SJCRH30 (cell line): ENCODE results near the gene TYSND1. TPM values are rescaled to one million over a fixed set of nuclear protein-coding genes. Genes with fewer than 3 reads are reported as not detected.
"Not testable (repeated sequence)": the region's sequence is repeated elsewhere in the genome, so short reads cannot be mapped to it uniquely, and the experiment has no call there.

Experiments
- DNase-seq, 2 experiments: peaks; one replicate each; pipeline ENCODE4 v3.0.0-alpha.2; 2015 to 2020
- H3K27ac ChIP-seq: fragments of 250-450 bp; sonication (Bioruptor Pico); 2 replicates; pipeline ENCODE4 v1.5.1; 2020; ENCODE audit warnings: mild to moderate bottlenecking, moderate library complexity
- H3K27me3 ChIP-seq: fragments of 250-450 bp; sonication (Bioruptor Pico); 2 replicates; pipeline ENCODE4 v1.5.1; 2020; ENCODE audit warnings: mild to moderate bottlenecking, moderate library complexity
- H3K36me3 ChIP-seq: fragments of 250-450 bp; sonication (Bioruptor Pico); 2 replicates; pipeline ENCODE4 v1.5.1; 2020; ENCODE audit warnings: mild to moderate bottlenecking, moderate library complexity
- H3K4me1 ChIP-seq: fragments of 250-450 bp; sonication (Bioruptor Pico); 2 replicates; pipeline ENCODE4 v1.5.1; 2020; ENCODE audit warnings: mild to moderate bottlenecking, moderate library complexity
- H3K4me3 ChIP-seq: fragments of 250-450 bp; sonication (Bioruptor Pico); 2 replicates; pipeline ENCODE4 v1.5.1; 2020; ENCODE audit warnings: mild to moderate bottlenecking, moderate library complexity
- H3K9me3 ChIP-seq: fragments of 250-450 bp; sonication (Bioruptor Pico); replicated peaks from 2 replicates; pipeline ENCODE4 v1.5.1; 2020; ENCODE audit warnings: mild to moderate bottlenecking, moderate library complexity
- total RNA-seq: library from RNA; depleted of rRNA; stranded (reverse); fragments of >200 nt; shearing (Covaris generic); gene quantifications from 2 replicates; pipeline ENCODE4 v1.2.3, GENCODE V29; 2014

TYSND1 gene
- total RNA-seq, 1 experiment from 2014 or later = 5.8 TPM

DNA sequence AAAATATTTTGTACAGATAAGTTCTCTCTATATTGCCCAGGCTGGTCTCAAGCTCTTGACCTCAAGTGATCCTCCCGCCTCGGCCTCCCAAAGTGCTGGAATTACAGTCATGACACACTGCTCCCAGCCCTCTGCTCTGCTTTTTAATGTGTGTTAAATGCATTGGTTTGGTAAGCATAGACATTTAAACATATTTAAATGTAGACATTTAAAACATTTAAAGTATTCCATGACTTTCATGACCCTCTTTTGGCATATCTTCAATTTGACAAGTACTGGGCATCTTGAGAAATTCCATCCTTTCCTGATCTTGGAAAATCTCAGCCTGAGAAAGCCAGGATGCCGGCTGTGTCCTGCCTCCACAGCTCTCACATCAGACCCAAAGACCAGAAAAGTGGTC is 29.0 kb upstream of the TYSND1 start:
- H3K4me1 ChIP-seq = no peaks in the 10 kb centered on the region
- no peak overlapping the region for H3K27ac ChIP-seq
- H3K36me3 ChIP-seq = no peaks in the 10 kb centered on the region
- H3K27me3 ChIP-seq = no peaks in the 10 kb centered on the region
- H3K4me3 ChIP-seq = no peak overlapping the region
- H3K9me3 ChIP-seq = no peaks in the 10 kb centered on the region
- no peak for DNase-seq

DNA sequence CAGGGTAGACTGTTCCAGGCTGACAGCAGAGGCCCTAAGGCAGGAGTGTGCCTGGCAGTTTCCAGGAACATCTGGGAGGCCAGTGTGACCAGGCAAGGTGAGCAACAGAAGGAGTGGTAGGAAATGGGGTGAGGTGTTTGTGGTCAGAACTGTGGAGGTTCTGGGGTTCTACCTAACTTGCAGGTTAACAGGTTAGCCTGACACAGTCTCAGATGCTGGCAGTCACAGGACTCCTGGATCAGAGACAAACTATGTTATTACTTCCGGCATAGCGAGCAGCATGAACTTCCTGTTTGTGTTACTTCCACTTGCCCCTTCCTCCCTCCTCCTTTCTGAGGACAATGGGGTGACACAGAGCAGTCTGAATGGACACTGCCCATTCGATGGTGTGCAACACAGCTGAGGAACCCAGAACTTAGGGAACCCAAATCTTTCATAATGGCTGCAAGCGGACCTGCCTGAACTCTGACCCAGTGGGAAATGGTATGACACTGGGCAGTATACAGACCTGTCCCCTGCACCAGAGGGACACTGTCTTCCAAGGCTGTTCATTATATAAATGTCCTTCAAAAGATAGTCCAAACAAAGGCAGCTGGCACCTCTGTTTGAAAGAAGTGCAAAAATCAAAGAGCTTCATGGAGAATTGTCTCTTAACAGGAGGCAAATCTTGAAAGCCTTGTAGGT is 27.7 kb upstream of the TYSND1 start:
- H3K4me3 ChIP-seq = no peak overlapping the region
- DNase-seq = no peak

DNA sequence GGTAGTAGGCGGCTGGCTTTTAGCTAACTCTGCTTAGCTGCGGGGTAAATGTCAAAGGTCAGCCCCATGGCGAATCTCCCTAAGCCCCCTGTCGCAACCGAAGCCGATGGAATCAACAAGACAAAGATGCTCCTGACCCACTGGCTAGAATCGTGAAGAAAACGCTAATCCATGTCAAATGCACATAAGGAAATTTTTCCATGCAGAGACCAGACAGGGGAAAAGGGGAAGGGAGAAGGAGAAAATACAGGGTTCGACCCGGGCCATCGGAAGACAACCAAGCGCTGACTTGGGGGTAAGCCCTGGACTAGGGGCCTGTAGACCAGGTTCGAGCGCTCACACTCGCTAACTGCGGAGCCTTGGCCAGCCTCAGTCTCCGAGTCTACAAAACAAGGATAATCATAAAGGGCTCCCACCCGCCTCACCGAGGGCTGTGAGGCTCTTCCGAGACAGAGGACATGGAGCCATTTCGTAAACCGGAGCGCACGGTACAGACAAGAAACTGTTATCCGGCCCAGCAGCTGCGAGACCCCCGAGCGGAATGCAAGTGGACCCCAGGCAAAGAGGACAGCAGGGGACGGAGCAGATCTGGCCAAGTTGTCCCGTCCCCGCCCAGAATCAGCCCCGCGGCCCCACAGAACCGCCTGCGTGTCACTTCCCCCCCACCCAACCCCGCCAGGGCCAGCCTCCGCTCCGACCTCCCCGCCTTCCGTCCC is 23.3 kb upstream of the TYSND1 start:
- Histone ChIP-seq H3K27me3 (no peaks in the 10 kb centered on the region), H3K27ac (peak overlapping the region; percentile 83), H3K4me1 (peaks cover 2% of the 10 kb centered on the region; the same call in 1 of the 2 replicates), H3K36me3 (peaks cover 15% of the 10 kb centered on the region), H3K4me3 (peak overlapping the region; percentile 87), H3K9me3 (no peaks in the 10 kb centered on the region)
- peak in 1 of 2 experiments; percentile 37 for DNase-seq

More for the DNA sequence above, 27.7 kb upstream of the TYSND1 start:
- H3K9me3 ChIP-seq = no peaks in the 10 kb centered on the region
- no peaks in the 10 kb centered on the region for H3K27me3 ChIP-seq
- H3K27ac ChIP-seq = no peak overlapping the region
- H3K36me3 ChIP-seq = no peaks in the 10 kb centered on the region
- no peaks in the 10 kb centered on the region for H3K4me1 ChIP-seq

DNA sequence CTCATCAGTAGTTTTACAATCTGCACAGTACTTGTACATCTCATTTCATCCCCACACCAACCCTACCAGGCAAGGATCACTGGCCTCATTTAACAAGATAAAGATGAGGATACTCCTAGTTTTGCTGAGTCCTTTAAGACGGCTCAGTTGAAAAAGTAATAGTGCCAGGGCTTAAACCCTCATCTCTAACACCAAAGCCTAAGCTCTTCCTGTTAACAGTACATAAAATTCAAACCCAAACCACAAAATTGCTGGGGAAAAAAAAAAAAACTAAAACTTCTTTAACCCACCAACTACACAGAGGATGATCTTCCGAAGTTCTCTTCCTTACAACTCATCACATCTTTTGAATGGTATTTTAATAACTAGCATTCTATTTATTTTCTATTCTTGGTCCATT is 22.5 kb upstream of the TYSND1 start:
- Histone ChIP-seq H3K4me3 (peak overlapping the region; percentile 87), H3K36me3 (peaks cover 15% of the 10 kb centered on the region), H3K27ac (peak overlapping the region; percentile 83), H3K27me3 (no peaks in the 10 kb centered on the region), H3K4me1 (peaks cover 2% of the 10 kb centered on the region; the same call in 1 of the 2 replicates), H3K9me3 (no peaks in the 10 kb centered on the region)
- DNase-seq = no peak

DNA sequence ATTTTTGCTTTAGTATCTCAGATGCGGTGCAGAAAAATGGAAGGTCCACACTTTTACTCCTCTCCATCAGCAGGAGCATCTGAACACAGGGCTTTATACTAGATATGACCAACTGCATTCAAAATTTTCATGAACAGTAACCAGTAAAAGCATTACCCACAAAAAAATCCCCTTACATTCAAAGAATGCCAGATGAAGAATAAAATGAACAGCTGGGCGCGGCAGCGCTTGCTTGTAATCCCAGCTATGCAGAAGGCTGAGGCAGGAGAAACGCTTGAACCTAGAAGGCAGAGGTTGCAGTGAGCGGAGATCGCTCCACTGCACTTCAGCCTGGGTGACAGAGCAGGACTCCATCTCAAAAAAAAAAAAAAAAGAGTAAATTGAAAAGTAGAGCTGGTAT is 20.7 kb upstream of the TYSND1 start:
- peaks cover 2% of the 10 kb centered on the region; the same call in 1 of the 2 replicates for H3K4me1 ChIP-seq
- H3K27ac ChIP-seq = no peak overlapping the region
- no peaks in the 10 kb centered on the region for H3K27me3 ChIP-seq
- no peaks in the 10 kb centered on the region for H3K9me3 ChIP-seq
- peak in 1 of 2 experiments; percentile 24 for DNase-seq
- H3K4me3 ChIP-seq = no peak overlapping the region
- peaks cover 15% of the 10 kb centered on the region for H3K36me3 ChIP-seq

DNA sequence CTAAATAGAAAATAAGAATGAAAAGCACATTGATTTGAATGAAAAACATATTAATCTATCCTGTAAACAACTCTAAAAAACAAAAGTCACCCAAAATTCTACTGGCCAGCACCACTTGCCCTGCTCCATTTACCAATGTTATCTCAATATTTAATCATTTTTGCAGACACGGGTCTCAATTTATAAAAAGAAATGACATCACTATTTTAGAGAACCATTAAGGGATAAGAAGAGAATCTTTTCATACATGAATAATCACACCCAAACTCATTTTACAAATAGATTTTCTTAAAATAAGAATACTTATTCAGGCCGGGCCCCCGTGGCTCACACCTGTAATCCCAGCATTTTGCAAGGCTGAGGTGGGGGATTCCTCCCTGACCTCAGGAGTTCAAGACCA is 19.9 kb upstream of the TYSND1 start:
- H3K27me3 ChIP-seq = no peaks in the 10 kb centered on the region
- H3K27ac ChIP-seq = no peak overlapping the region
- H3K36me3 ChIP-seq = peaks cover 16% of the 10 kb centered on the region
- H3K4me3 ChIP-seq = no peak overlapping the region
- peaks cover 2% of the 10 kb centered on the region; the same call in 1 of the 2 replicates for H3K4me1 ChIP-seq
- H3K9me3 ChIP-seq = no peaks in the 10 kb centered on the region
- DNase-seq = no peak

DNA sequence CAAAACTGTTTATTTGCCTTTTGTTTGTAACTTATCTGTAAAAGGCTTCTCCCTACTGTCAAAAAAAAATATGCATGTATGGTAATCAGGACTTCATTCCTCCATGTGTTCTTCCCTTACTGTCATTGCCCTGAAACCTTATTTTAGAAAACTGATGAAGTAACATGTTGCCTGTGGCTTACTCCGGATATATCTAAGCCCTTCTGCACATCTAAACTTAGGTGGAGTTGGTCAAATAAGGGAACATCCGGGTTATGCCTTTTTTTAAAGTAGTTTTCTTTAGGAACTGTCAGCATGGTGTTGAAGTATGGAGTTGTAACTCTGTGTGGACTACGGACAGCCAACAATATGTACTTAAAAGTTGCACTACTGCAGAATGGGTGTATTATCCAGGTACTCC is 17.7 kb upstream of the TYSND1 start:
- DNase-seq = no peak
- Histone ChIP-seq H3K27me3 (no peaks in the 10 kb centered on the region), H3K4me1 (peaks cover 2% of the 10 kb centered on the region; the same call in 1 of the 2 replicates), H3K9me3 (no peaks in the 10 kb centered on the region), H3K4me3 (no peak overlapping the region), H3K27ac (no peak overlapping the region), H3K36me3 (peaks cover 23% of the 10 kb centered on the region)

DNA sequence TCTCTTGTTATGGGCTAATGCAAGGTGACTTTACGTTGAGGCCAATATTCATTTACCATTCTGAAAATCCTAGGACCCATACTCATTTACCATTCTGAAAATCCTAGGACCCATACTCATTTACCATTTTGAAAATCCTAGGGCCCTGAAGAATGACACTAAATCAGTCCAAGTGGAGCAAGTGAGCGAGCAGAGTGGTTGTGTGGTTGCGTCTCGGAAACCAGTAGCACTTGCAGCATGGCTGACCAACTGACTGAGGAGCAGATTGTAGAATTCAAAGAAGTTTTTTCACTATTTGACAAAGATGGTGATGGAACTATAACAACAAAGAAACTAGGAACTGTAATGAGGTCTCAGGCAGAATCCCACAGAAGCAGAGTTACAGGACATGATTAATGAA is 16.9 kb upstream of the TYSND1 start:
- Histone ChIP-seq H3K27ac (no peak overlapping the region), H3K4me1 (peaks cover 2% of the 10 kb centered on the region; the same call in 1 of the 2 replicates), H3K9me3 (no peaks in the 10 kb centered on the region), H3K36me3 (peaks cover 26% of the 10 kb centered on the region), H3K4me3 (no peak overlapping the region), H3K27me3 (no peaks in the 10 kb centered on the region)
- no peak for DNase-seq

DNA sequence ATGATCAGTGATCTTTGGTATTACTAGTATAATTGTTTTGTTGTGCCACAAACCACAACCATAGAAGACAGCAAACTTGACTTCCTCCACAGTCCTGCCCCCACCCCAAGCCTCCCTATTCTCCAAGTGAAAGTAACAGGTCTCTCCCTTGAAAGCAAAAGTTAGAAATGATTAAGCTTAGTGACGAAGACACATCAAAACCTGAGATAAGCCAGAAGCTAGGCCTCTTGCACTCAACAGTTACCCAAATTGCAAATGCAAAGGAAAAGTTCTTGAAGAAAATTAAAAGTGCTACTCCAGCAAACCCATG is 16.3 kb upstream of the TYSND1 start:
- peaks cover under 1% of the 10 kb centered on the region; the same call in 1 of the 2 replicates for H3K4me1 ChIP-seq
- no peak for DNase-seq
- no peaks in the 10 kb centered on the region for H3K27me3 ChIP-seq
- H3K27ac ChIP-seq = no peak overlapping the region
- H3K4me3 ChIP-seq = no peak overlapping the region
- peaks cover 31% of the 10 kb centered on the region for H3K36me3 ChIP-seq
- H3K9me3 ChIP-seq = no peaks in the 10 kb centered on the region

DNA sequence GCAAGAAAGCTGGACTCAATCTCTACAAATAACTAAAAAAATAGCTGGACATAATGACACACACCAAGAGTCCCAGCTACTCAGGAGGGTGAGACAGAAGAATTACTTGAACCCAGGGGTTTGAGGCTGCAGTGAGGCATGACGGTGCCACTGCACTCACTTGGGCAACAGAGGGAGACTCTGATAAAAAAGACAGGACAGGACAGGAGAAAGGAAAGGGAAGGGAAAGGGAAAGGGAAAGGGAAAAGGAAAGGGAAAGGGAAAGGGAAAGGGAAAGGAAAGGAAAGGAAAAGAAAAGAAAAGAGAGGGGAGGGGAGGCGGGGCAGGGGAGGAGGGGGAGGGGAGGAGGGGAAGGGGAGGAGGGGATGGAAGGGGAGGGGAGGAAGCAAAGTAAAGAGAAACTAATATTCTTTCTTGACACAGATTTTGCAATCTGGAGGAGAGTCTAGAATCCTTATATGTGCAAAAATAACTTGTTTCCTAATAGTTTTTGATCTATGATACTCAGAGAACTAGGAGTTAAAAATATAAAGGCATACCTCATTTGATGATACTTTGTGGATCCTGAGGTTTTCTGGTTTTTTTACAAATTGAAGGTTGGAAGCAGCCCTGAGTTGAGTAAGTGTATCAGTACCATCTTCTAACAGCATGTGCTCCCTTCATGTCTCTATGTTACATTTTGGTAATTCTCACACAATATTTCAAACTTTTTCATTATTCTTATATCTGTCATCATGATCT is 15.8 kb upstream of the TYSND1 start:
- Histone ChIP-seq H3K27ac (no peak overlapping the region), H3K4me1 (no peaks in the 10 kb centered on the region), H3K9me3 (no peaks in the 10 kb centered on the region), H3K4me3 (no peak overlapping the region), H3K36me3 (peaks cover 33% of the 10 kb centered on the region), H3K27me3 (no peaks in the 10 kb centered on the region)
- DNase-seq = no peak

DNA sequence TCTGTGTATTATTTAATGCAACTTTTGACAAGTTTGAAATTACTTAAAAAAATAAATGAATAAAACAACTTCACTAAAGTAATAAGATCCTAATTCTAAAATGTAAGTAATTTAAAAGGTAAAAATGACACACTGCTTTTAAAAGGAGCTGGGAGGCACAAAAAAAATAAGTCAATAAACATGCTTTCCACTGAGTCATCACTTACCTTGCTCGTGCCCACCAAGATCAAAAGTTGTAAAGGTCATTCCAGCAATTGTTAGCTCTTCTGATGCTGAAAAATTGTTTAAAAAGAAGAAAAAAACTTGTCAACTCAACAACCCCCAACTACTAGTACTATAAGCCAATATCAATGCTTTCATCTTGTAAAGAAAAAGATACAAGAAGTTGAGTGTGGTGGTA is 14.3 kb upstream of the TYSND1 start:
- no peak for DNase-seq
- H3K4me1 ChIP-seq = no peaks in the 10 kb centered on the region
- no peak overlapping the region for H3K4me3 ChIP-seq
- H3K27ac ChIP-seq = no peak overlapping the region
- no peaks in the 10 kb centered on the region for H3K9me3 ChIP-seq
- H3K36me3 ChIP-seq = peaks cover 36% of the 10 kb centered on the region
- no peaks in the 10 kb centered on the region for H3K27me3 ChIP-seq

DNA sequence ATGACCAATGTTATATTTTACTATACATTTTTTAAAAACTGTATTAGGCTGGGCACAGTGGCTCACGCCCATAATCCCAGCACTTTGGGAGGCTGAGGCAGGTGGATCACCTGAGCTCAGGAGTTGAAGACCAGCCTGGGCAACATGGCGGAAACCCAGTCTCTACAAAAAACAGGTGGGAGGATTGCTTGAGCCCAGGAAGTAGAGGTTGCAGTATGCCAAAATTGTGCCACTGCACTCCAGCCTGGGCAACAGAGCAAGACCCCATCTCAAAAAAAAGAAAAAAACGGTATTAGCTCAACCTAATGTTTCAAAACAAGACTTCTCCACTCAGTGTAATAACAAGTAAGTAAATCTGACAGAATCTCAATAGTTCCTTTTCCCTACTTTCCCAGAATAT is 12.9 kb upstream of the TYSND1 start:
- H3K27ac ChIP-seq, H3K27me3 ChIP-seq, DNase-seq, H3K4me1 ChIP-seq, H3K4me3 ChIP-seq, H3K9me3 ChIP-seq: not testable (repeated sequence)
- H3K36me3 ChIP-seq = peaks cover 38% of the 10 kb centered on the region

DNA sequence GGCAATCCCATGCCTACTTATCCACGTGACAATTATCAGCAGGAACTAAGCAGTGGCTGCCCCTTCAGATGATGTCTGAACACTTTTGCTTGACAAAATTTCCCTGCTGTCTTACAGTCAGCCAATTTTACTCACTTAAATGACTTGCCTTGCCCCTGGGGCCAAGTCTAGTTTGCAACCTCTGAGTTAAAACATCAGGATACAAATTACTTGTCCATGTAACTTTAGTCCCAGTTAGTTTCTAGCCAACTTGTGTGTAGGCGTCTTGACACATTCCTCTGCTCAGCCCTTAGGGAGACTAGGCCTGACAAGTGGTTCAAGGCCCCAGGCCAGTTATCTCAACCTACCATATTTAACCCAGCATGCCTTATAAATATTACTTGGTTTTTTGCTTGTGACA is 11.6 kb upstream of the TYSND1 start:
- peaks cover 48% of the 10 kb centered on the region for H3K36me3 ChIP-seq
- no peak for DNase-seq

DNA sequence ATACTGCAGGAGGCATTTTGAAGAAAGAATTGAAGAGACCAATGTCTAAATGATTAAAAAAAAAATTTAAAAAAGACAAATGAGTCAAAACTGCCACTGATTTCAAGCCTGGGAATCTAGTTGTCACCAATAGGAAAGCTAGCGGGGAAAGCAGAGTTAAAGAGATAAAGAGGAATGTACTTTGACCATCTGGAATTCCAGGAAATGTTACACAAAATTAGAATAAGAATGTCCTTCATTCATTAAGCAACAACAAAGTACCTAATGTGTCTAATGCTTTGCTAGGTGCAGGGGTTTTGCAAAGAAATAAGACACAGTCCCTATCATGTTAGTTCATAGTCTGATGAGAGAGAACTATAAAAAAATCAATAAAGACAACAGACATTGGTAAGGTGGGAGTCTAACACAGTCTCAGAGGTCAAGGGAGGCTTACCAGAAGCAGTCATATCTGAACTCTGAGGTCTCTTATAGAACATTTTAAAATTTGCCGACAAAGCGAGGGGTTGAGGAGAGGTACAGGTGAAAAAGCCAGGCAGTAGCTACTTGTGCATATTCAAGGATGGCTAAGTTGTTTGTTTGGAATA is 8.8 kb upstream of the TYSND1 start:
- Histone ChIP-seq H3K27me3 (no peaks in the 10 kb centered on the region), H3K9me3 (no peaks in the 10 kb centered on the region), H3K27ac (no peak overlapping the region), H3K4me1 (no peaks in the 10 kb centered on the region), H3K36me3 (peaks cover 62% of the 10 kb centered on the region), H3K4me3 (no peak overlapping the region)
- no peak for DNase-seq

More for the DNA sequence above, 11.6 kb upstream of the TYSND1 start:
- H3K9me3 ChIP-seq = no peaks in the 10 kb centered on the region
- H3K27ac ChIP-seq = no peak overlapping the region
- no peaks in the 10 kb centered on the region for H3K27me3 ChIP-seq
- no peak overlapping the region for H3K4me3 ChIP-seq
- H3K4me1 ChIP-seq = no peaks in the 10 kb centered on the region

DNA sequence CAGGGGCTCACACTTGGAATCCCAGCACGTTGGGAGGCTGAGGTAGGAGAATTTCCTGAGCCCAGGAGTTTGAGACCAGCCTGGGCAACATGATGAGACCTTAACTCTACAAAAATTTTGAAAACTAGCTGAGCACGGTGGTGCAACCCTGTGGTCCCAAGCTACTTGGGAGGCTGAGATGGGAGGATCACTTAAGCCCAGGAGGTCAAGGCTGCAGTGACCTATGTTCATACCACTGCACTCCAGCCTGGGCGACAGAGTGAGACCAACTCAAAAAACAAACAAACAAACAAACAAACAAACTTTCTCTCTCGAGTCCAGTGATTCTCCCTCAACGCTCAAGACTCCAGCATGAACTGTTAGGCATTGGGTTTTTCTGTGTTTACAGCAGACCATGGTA is 2.0 kb upstream of the TYSND1 start:
- Histone ChIP-seq H3K27ac (no peak overlapping the region), H3K9me3 (no peaks in the 10 kb centered on the region), H3K27me3 (no peaks in the 10 kb centered on the region), H3K4me3 (no peak overlapping the region), H3K36me3 (peaks cover 29% of the 10 kb centered on the region), H3K4me1 (peaks cover 4% of the 10 kb centered on the region; the same call in 1 of the 2 replicates)
- no peak for DNase-seq
